GM21367 (cell line): Measurements from ENCODE around the gene SLC35E2B.
"Not testable (repeated sequence)": the region's sequence is repeated elsewhere in the genome, so short reads cannot be mapped to it uniquely, and the experiment has no call there.

Experiments used
- ATAC-seq: cut with Tn5 transposase; IDR thresholded peaks from one replicate; pipeline ENCODE4 v1.9.1; 2021; ENCODE audit not compliant: unreplicated experiment

SLC35E2B gene

GRCh38 chr1:1692714-1693647 is at the start of gene SLC35E2B:
Gene SLC35E2B (minus strand): TSS chr1:1692795. CDS start chr1:1676699, 16,096 bp downstream.
- peak; percentile 70 for ATAC-seq

- ATAC-seq: not testable (repeated sequence)
These were observed 48.4 kb upstream of the SLC35E2B start for GRCh38 chr1:1741013-1741412.

GRCh38 chr1:1738799-1739337 is 46.3 kb upstream of the SLC35E2B start:
- ATAC-seq: not testable (repeated sequence)

DNA sequence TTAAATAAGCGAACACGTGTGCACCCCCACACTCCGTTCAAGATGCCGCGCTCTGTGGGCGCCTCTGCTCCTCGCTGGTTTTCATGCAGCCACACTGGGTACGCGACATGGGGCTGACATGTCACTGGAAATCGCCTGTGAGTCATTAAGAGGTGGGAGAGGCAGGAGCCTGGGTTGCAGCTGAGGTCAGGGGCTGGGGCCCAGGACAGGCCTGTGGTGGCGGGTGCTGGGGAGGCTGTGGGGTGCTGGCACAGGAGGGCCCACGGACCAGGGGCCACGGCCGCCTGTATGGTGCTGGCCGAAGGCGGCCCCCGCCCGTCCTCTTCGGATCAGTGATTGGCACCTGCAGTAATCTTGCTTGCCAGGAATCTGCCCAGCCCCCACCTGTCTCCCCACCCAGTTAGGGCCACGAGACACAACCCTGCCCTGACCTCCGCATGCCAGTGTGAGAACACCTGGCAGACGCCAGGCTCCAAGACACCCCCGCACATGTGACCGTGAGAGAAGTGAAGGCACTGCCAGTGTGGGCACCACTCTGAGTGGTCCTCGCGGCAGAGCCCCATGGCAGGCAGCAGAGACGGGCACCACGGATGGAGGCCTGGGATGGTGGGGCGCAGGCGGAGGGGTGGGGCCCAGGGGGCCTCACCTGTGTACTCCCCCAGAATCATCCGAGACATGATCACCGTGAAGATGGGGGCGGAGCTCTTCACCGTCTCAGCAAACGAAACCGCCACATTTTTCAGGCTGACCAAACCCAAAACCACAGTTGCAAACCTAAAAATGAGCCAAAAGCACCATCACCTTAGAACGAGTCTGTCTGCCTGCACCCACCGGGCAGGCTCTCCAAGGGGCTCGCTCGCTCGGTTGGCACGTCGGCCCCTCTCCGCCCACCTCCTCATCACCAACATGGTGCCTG is 45.3 kb upstream of the SLC35E2B start:
- ATAC-seq: not testable (repeated sequence)

DNA sequence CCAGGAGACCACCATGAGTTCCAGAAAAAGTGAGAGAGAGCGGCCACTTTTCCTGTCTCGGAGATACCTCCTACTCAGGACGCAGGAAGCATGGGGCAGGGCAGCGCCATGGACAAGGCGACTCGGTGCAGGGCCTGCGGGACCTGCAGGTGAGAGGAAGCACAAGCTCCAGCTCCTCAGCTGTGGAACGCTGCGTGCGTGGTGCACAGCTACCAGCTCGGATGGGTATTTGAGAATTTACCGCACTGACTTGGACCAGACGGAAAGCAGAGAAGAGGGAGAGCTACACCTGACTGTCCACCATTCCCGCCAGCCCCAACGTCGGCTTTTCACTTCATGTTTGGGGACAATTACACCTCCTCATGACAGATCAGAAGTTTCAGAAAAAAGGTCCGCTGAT is 39.8 kb upstream of the SLC35E2B start:
- ATAC-seq: no peak

DNA sequence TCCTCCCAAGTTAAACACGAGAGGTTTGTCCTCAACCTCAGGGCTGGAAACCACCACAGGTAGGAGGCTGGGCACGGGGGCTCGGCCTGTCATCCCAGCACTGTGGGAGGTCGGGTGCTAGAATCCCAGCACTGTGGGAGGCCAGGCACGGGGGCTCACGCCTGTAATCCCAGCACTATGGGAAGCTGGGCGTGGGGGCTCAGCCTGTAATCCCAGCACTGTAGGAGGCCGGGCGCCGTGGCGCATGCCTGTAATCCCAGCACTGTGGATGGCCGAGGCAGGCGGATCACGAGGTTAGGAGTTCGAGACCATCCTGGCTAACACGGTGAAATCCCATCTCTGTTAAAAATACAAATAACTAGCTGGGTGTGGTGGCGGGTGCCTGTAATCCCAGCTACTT is 38.3 kb upstream of the SLC35E2B start:
- ATAC-seq: no peak

GRCh38 chr1:1730230-1730629 is 37.6 kb upstream of the SLC35E2B start:
- ATAC-seq: not testable (repeated sequence)

DNA sequence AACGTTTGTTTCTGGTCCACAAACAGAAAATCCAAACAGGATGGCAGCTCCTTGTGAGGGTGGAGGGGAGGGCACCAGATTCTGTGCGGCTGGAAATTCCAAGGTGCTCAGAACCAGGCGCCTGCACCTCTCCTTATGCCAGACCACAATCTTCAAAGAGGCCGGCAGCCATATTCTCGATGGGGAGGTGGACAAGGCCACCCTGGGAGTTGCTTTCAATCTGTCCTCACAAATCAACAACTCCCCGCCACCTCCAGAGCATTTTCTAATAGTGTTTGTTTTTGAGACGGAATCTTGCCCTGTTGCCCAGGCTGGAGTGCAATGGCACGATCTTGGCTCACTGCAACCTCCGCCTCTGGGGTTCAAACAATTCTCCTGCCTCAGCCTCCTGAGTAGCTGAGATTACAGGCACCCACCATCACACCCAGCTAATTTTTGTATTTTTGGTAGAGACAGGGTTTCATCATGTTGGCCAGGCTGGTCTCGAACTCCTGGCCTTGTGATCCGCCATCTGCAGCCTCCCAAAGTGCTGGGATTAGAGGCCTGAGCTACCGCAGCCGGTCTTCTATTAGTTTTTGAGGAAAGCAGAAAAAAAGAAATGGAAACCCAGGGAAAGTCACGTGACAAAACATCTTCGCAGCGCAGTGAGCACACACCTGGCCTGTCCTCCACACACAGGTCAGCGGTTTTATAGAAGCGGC is 36.7 kb upstream of the SLC35E2B start:
- ATAC-seq: not testable (repeated sequence)

DNA sequence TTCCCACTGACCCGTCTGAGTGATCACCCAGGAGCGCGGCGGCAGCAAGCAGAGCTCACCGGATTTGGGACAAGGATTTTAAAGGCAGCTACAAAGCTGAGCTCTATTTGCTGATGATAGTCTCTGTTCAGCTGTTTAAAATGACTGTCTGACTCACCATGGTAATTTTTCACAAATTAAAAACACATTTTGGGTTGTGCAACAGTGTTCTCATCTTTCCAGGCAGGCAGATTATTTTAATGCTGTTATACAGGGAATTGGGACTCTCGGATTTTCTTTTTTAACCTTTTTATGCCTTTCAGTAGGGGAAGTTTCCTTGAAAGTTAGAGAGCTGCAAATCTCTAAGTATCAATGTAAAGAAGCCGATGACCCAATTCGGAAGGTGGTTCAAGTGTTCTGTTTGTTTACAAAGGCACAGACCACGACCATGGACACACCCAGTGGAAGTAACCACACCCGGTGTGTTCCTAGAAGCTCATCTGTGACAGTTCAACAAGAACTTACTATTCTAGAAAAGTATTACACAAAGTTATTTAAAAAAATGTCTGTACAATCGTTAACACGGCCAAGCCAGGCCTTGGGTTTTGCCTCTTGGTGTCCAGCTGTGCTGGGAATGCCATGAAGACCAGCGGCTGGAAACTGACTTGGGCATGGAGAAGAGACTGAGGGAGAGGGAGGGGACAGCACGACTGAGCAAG is 35.9 kb upstream of the SLC35E2B start:
- not testable (repeated sequence) for ATAC-seq

GRCh38 chr1:1727131-1727651 is 34.6 kb upstream of the SLC35E2B start:
- ATAC-seq: not testable (repeated sequence)

DNA sequence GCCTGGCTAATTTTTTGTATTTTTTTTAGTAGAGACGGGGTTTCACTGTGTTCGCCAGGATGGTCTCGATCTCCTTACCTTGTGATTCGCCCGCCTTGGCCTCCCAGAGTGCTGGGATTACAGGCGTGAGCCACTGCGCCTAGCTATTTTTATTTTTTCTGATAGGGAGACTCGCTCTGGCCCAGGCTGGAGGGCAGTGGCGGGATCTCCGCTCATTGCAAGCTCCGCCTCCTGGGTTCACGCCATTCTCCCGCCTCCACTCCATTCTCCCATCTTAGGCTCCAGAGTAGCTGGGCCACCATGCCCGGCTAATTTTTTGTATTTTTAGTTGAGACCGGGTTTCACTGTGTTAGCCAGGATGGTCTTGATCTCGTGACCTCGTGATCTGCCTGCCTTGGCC is 33.5 kb upstream of the SLC35E2B start:
- not testable (repeated sequence) for ATAC-seq

DNA sequence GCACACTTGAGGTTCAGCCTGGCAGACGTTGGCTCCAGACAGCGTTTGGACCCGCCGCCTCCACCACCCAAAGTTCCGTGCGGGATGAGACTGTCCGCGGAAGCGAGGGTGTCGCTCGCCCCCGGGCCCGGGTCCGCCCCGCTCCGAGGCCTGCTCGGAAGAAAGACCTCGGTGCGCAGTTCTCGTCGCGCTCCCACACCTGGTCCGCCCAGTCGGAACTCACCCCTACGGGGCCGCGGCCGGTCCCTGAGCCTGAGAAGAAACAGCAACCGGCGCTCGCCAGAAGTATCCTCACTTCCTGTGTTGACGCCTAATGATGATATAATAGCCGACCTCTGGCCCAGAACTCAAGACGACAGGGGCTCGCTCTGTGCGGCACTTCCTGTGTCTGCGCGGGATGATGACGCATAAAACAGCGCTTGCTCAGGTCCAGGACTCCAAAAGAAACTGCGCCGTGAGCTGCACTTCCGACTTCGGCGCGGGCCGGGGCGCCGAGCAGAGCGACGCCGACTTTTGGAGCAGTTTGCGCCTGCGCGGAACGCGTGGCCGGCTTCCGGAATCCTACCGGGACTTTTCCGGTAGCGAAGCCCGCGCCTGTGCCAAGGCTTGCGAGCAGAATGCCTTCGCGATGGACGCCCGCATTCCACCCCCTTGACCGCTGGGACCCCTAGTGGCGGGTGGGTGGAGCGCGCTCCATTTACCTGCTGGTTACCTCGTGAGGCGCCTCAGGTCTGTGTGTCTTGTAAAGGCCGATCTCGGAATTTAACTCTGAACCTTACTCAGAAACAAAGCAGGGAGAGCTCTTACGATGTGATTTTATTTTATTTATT is 31.7 kb upstream of the SLC35E2B start, which contains the start of gene CDK11A:
Gene CDK11A (minus strand): TSS at position 323 of the 830 bp plus-strand sequence. CDS start 1,539 bp downstream, outside the sequence.
- peak; percentile 91 for ATAC-seq

GRCh38 chr1:1721201-1721600 is 28.6 kb upstream of the SLC35E2B start:
- ATAC-seq: no peak

- not testable (repeated sequence) for ATAC-seq
These were observed 22.7 kb upstream of the SLC35E2B start for GRCh38 chr1:1715109-1715883.

- ATAC-seq: not testable (repeated sequence)
These were observed 15.3 kb upstream of the SLC35E2B start for GRCh38 chr1:1707897-1708296.

GRCh38 chr1:1707241-1707640 is 14.6 kb upstream of the SLC35E2B start:
- not testable (repeated sequence) for ATAC-seq

GRCh38 chr1:1705623-1706022 is 13.0 kb upstream of the SLC35E2B start:
- not testable (repeated sequence) for ATAC-seq
